ENCODE measurements around the gene PLA2G1B.

DNA sequence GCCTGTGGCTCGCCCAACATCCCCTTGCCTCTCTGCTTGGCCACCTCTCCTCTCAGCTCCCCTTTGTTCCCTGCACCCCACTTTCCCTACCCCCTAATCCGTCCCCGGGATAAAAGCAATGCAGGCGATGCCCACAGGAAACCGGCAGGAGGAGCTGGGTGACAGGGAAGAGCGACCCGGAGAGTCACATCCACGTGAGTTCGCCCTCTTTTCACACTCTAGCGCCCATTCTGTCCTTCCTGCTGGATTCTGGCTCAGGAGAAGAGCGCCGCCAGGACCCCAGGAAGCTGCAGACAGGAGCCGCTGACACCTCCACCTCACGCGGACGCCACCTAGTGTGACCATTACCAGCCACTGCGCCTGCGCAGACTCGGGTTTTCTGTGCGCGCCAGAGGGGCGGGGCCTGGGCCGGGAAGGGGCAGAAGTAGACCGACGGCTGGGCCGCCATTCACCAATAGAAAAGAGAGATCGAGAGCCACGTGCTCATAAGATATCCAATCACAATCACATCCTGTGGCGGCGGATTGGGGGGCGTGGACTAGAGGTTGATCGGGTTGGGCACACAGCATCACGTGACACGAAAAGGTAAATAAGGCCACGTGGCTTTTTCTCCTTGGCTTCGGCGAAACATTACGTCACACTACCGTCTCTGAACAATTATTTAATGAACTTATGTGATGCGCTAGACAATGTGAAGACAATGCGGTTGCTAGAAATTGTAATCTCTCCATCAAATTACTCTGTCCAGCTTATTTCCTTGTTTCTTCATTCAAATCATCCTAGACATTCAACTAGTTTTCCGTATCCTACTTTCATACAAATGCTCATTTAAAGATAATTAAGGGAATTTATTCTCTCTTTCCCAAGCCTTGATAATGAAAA, 10.1 kb downstream of the PLA2G1B start:
- TF ChIP-seq, protein P1, sequence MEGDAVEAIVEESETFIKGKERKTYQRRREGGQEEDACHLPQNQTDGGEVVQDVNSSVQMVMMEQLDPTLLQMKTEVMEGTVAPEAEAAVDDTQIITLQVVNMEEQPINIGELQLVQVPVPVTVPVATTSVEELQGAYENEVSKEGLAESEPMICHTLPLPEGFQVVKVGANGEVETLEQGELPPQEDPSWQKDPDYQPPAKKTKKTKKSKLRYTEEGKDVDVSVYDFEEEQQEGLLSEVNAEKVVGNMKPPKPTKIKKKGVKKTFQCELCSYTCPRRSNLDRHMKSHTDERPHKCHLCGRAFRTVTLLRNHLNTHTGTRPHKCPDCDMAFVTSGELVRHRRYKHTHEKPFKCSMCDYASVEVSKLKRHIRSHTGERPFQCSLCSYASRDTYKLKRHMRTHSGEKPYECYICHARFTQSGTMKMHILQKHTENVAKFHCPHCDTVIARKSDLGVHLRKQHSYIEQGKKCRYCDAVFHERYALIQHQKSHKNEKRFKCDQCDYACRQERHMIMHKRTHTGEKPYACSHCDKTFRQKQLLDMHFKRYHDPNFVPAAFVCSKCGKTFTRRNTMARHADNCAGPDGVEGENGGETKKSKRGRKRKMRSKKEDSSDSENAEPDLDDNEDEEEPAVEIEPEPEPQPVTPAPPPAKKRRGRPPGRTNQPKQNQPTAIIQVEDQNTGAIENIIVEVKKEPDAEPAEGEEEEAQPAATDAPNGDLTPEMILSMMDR (IDR thresholded peaks at IDR 0.05) = peak; percentile 39 to 87 (median 68)
- TF ChIP-seq POLR2AphosphoS5 (IDR thresholded peaks at IDR 0.05) (peak; percentile 75 to 92), POLR2A (IDR thresholded peaks at IDR 0.05) (peak in 3 of 4 donors; percentile 74 to 92 (median 76)), EP300 (IDR thresholded peaks at IDR 0.05) (peak in 1 of 4 donors; percentile 27)

Data from upper lobe of left lung (tissue), 4 donors.